Astrocyte (in vitro differentiated cells and primary cell): ENCODE results near the gene SUGCT. TPM values are rescaled to one million over a fixed set of nuclear protein-coding genes. Genes with fewer than 3 reads are reported as not detected.

ENCODE experiments used
- DNase-seq: peaks from one replicate; pipeline ENCODE4 v3.0.0-alpha.2; 2010; ENCODE audit warnings: low read depth
- FAIRE-seq: peaks from 2 replicates; lab custom pipeline; 2011; peaks lifted over from hg19 to GRCh38; lab: Jason Lieb, UNC
- H2AFZ ChIP-seq: 2 replicates; pipeline ENCODE4 v1.6.0; 2012; ENCODE audit warnings: low read depth, low read length, inconsistent platforms
- H3K27ac ChIP-seq: 2 replicates; pipeline ENCODE4 v1.5.1; 2011; ENCODE audit warnings: low read depth, low read length, inconsistent platforms
- H3K27me3 ChIP-seq: 2 replicates; pipeline ENCODE4 v1.6.0; 2011; ENCODE audit warnings: low read length, inconsistent platforms; ENCODE audit not compliant: insufficient read depth
- H3K36me3 ChIP-seq: 2 replicates; pipeline ENCODE4 v1.5.1; 2011; ENCODE audit warnings: low read length, inconsistent platforms; ENCODE audit not compliant: insufficient read depth
- H3K4me1 ChIP-seq: 2 replicates; pipeline ENCODE4 v1.5.1; 2011; ENCODE audit warnings: low read length, inconsistent platforms; ENCODE audit not compliant: insufficient read depth
- H3K4me2 ChIP-seq: 2 replicates; pipeline ENCODE4 v1.6.0; 2012; ENCODE audit warnings: low read length, inconsistent platforms
- H3K4me3 ChIP-seq: 2 replicates; pipeline ENCODE4 v1.5.1; 2011; ENCODE audit warnings: low read depth, mild to moderate bottlenecking, low read length, inconsistent platforms; ENCODE audit not compliant: insufficient read depth
- H3K79me2 ChIP-seq: 2 replicates; pipeline ENCODE4 v1.6.0; 2012; ENCODE audit warnings: mild to moderate bottlenecking, low read length, inconsistent platforms; ENCODE audit not compliant: insufficient read depth
- H3K9ac ChIP-seq: 2 replicates; pipeline ENCODE4 v1.6.0; 2012; ENCODE audit warnings: mild to moderate bottlenecking, low read length, inconsistent platforms
- H3K9me3 ChIP-seq: 2 replicates; pipeline ENCODE4 v1.5.1; 2012; ENCODE audit warnings: low read depth, mild to moderate bottlenecking, low read length, inconsistent platforms; ENCODE audit not compliant: insufficient read depth
- H4K20me1 ChIP-seq: 2 replicates; pipeline ENCODE4 v1.6.0; 2012; ENCODE audit warnings: low read length, inconsistent platforms; ENCODE audit not compliant: insufficient read depth
- H3K27ac Mint-ChIP-seq: one replicate; pipeline ENCODE4 v1.8.0; 2021; ENCODE audit warnings: mild to moderate bottlenecking, mixed read lengths; ENCODE audit not compliant: unreplicated experiment
- H3K27me3 Mint-ChIP-seq: one replicate; pipeline ENCODE4 v1.8.0; 2021; ENCODE audit warnings: low read depth, mixed read lengths; ENCODE audit not compliant: unreplicated experiment
- H3K36me3 Mint-ChIP-seq: one replicate; pipeline ENCODE4 v1.8.0; 2021; ENCODE audit warnings: low read depth, mixed read lengths; ENCODE audit not compliant: unreplicated experiment
- H3K4me1 Mint-ChIP-seq: one replicate; pipeline ENCODE4 v1.8.0; 2021; ENCODE audit warnings: low read depth, mixed read lengths; ENCODE audit not compliant: unreplicated experiment
- H3K4me3 Mint-ChIP-seq: one replicate; pipeline ENCODE4 v1.8.0; 2021; ENCODE audit warnings: mild to moderate bottlenecking, moderate library complexity, mixed read lengths; ENCODE audit not compliant: unreplicated experiment
- H3K9me3 Mint-ChIP-seq: one replicate; pipeline ENCODE4 v1.8.0; 2021; ENCODE audit warnings: mild to moderate bottlenecking, mixed read lengths; ENCODE audit not compliant: unreplicated experiment
- EZH2 ChIP-seq: IDR thresholded peaks from 2 replicates; pipeline ENCODE4 v1.6.1; 2012; ENCODE audit warnings: mild to moderate bottlenecking, low read length, inconsistent platforms; ENCODE audit not compliant: insufficient read depth
- total RNA-seq: library from RNA; stranded (reverse); gene quantifications from 2 replicates; pipeline ENCODE4 v1.2.1, GENCODE V29; 2021
- TF ChIP-seq, protein P1 (sequence below): IDR thresholded peaks from 2 replicates; pipeline ENCODE4 v1.5.1; 2011; ENCODE audit warnings: low read depth, mild to moderate bottlenecking, inconsistent platforms, low read length, moderate library complexity; ENCODE audit not compliant: insufficient read depth

Gene SUGCT
- total RNA-seq, 1 donor from 2014 or later, result 15.5 TPM

DNA sequence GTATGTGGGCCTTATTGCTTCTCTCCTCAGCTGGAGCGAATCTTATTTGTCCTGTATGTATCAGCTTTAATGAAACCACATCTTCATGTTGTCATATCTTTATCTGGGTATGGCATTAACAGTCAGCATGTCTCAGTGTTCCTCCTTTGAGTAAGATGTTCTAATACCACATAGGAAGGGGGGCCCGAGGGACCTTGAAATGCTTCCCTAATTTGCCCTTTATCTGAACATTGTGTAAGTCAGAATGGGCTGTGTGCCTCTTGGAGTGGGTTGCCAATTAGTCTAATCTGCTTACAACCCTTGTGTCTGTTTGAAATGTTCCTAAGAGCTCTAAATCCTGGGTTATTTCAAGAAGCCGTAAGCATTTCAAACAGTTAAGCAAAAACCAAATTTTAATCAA lies 623.8 kb downstream of the SUGCT start:
- no peaks in the 10 kb centered on the region for H3K36me3 Mint-ChIP-seq
- H3K4me1 Mint-ChIP-seq, result peaks cover 17% of the 10 kb centered on the region

GRCh38 chr7:40760293-40760964 lies 625.6 kb downstream of the SUGCT start:
- H3K27me3 Mint-ChIP-seq, result no peaks in the 10 kb centered on the region
- FAIRE-seq (no peak), DNase-seq (no peak)
- Histone ChIP-seq H3K9ac (no peak overlapping the region), H3K4me1 (peaks cover 5% of the 10 kb centered on the region), H3K4me3 (no peak overlapping the region), H3K9me3 (no peaks in the 10 kb centered on the region), H3K27ac (no peak overlapping the region), H4K20me1 (no peaks in the 10 kb centered on the region), H3K4me2 (no peak overlapping the region), H3K79me2 (no peaks in the 10 kb centered on the region), H2AFZ (no peak overlapping the region), H3K36me3 (no peaks in the 10 kb centered on the region), H3K27me3 (no peaks in the 10 kb centered on the region)
- H3K27ac Mint-ChIP-seq, result no peak overlapping the region
- peaks cover 30% of the 10 kb centered on the region for H3K4me1 Mint-ChIP-seq
- H3K36me3 Mint-ChIP-seq, result no peaks in the 10 kb centered on the region
- H3K4me3 Mint-ChIP-seq, result no peak overlapping the region
- H3K9me3 Mint-ChIP-seq, result no peaks in the 10 kb centered on the region
- TF ChIP-seq, protein P1, sequence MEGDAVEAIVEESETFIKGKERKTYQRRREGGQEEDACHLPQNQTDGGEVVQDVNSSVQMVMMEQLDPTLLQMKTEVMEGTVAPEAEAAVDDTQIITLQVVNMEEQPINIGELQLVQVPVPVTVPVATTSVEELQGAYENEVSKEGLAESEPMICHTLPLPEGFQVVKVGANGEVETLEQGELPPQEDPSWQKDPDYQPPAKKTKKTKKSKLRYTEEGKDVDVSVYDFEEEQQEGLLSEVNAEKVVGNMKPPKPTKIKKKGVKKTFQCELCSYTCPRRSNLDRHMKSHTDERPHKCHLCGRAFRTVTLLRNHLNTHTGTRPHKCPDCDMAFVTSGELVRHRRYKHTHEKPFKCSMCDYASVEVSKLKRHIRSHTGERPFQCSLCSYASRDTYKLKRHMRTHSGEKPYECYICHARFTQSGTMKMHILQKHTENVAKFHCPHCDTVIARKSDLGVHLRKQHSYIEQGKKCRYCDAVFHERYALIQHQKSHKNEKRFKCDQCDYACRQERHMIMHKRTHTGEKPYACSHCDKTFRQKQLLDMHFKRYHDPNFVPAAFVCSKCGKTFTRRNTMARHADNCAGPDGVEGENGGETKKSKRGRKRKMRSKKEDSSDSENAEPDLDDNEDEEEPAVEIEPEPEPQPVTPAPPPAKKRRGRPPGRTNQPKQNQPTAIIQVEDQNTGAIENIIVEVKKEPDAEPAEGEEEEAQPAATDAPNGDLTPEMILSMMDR, result no peak
- TF ChIP-seq EZH2, result no peak

More for the DNA sequence above, 623.8 kb downstream of the SUGCT start:
- Histone ChIP-seq H3K36me3 (no peaks in the 10 kb centered on the region), H3K4me2 (no peak overlapping the region), H3K27me3 (no peaks in the 10 kb centered on the region), H3K9me3 (no peaks in the 10 kb centered on the region), H3K4me3 (no peak overlapping the region), H3K79me2 (no peaks in the 10 kb centered on the region), H3K4me1 (peaks cover under 1% of the 10 kb centered on the region), H4K20me1 (no peaks in the 10 kb centered on the region), H3K27ac (no peak overlapping the region), H3K9ac (no peak overlapping the region), H2AFZ (no peak overlapping the region)
- DNase-seq (no peak), FAIRE-seq (no peak)
- Mint-ChIP-seq H3K4me3 (no peak overlapping the region), H3K9me3 (no peaks in the 10 kb centered on the region), H3K27me3 (no peaks in the 10 kb centered on the region), H3K27ac (no peak overlapping the region)
- TF ChIP-seq, protein P1, result no peak
- TF ChIP-seq EZH2, result no peak

DNA sequence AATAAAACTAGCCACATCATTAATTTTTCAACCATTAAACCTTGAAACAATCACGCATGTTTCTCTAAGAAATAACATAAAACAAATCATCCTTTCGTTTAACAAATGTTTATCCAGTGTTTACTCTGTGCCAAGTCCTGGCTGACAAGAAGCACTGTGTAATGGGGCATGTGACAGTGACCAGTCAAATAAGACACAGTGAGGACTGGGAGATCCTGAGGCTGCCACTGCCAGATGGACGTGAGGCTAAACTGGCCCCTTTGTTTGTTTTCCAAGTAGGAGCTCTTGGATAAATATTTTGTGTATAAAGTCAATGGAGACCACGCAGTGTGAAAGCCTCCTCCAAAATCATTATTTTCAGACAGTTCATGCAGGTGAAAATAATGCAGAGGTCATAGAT lies 626.2 kb downstream of the SUGCT start:
- H3K4me3 Mint-ChIP-seq, result no peak overlapping the region
- DNase-seq (no peak), FAIRE-seq (no peak)
- TF ChIP-seq, protein P1, result no peak
- TF ChIP-seq EZH2, result no peak
- no peak overlapping the region for H3K9ac ChIP-seq
- H3K27ac ChIP-seq, result no peak overlapping the region
- H3K9me3 ChIP-seq, result no peaks in the 10 kb centered on the region
- H3K27me3 ChIP-seq, result no peaks in the 10 kb centered on the region
- H3K36me3 ChIP-seq, result no peaks in the 10 kb centered on the region
- H3K4me1 ChIP-seq, result peaks cover 5% of the 10 kb centered on the region
- H3K79me2 ChIP-seq, result no peaks in the 10 kb centered on the region
- no peak overlapping the region for H3K4me3 ChIP-seq
- H3K4me1 Mint-ChIP-seq, result peaks cover 30% of the 10 kb centered on the region
- H3K4me2 ChIP-seq, result no peak overlapping the region
- H3K27ac Mint-ChIP-seq, result no peak overlapping the region
- H3K27me3 Mint-ChIP-seq, result no peaks in the 10 kb centered on the region
- no peaks in the 10 kb centered on the region for H4K20me1 ChIP-seq
- no peak overlapping the region for H2AFZ ChIP-seq
- H3K36me3 Mint-ChIP-seq, result no peaks in the 10 kb centered on the region
- no peaks in the 10 kb centered on the region for H3K9me3 Mint-ChIP-seq
